H9 (cell line): Measurements from ENCODE around the gene NPTN. TPM values are rescaled to one million over a fixed set of nuclear protein-coding genes. Genes with fewer than 3 reads are reported as not detected.

Experiments
- DNase-seq: peaks from one replicate; pipeline ENCODE4 v3.0.0-alpha.2; 2017
- H2AFZ ChIP-seq: one replicate; pipeline ENCODE4 v1.6.1; 2013; ENCODE audit warnings: mild to moderate bottlenecking, low read length, control low read depth, moderate library complexity
- H2AK5ac ChIP-seq: 2 replicates; pipeline ENCODE4 v1.6.1; 2013; ENCODE audit warnings: low read length, control low read depth, mixed read lengths; ENCODE audit not compliant: insufficient read length
- H2BK120ac ChIP-seq: one replicate; pipeline ENCODE4 v1.6.1; 2013; ENCODE audit warnings: low read depth, mild to moderate bottlenecking, low read length, control low read depth, inconsistent platforms; ENCODE audit not compliant: poor library complexity, severe bottlenecking
- H2BK12ac ChIP-seq: 2 replicates; pipeline ENCODE4 v1.6.1; 2013; ENCODE audit warnings: low read length, control low read depth, mixed read lengths, low read depth; ENCODE audit not compliant: insufficient read length
- H2BK15ac ChIP-seq: 2 replicates; pipeline ENCODE4 v1.6.1; 2013; ENCODE audit warnings: low read depth, low read length, control low read depth
- H2BK20ac ChIP-seq: one replicate; pipeline ENCODE4 v1.6.1; 2013; ENCODE audit warnings: low read depth, mild to moderate bottlenecking, low read length, control low read depth, inconsistent platforms; ENCODE audit not compliant: poor library complexity, severe bottlenecking
- H2BK5ac ChIP-seq: 2 replicates; pipeline ENCODE4 v1.6.1; 2013; ENCODE audit warnings: low read length, control low read depth, mixed read lengths; ENCODE audit not compliant: insufficient read length
- H3K14ac ChIP-seq: 2 replicates; pipeline ENCODE4 v1.6.1; 2013; ENCODE audit warnings: low read length, control low read depth; ENCODE audit not compliant: insufficient read depth
- H3K18ac ChIP-seq: 2 replicates; pipeline ENCODE4 v1.6.1; 2013; ENCODE audit warnings: low read depth, mild to moderate bottlenecking, mixed read lengths, low read length, control low read depth; ENCODE audit not compliant: insufficient read length
- H3K23ac ChIP-seq: 2 replicates; pipeline ENCODE4 v1.6.1; 2013; ENCODE audit warnings: low read length, control low read depth, mixed read lengths, low read depth; ENCODE audit not compliant: insufficient read length
- H3K23me2 ChIP-seq: 2 replicates; pipeline ENCODE4 v1.6.1; 2013; ENCODE audit warnings: low read depth, mild to moderate bottlenecking, mixed read lengths, low read length, control low read depth; ENCODE audit not compliant: insufficient read length, poor library complexity, severe bottlenecking
- H3K27ac ChIP-seq: 2 replicates; pipeline ENCODE4 v1.5.1; 2013; ENCODE audit warnings: low read length, control low read depth, mixed read lengths, low read depth; ENCODE audit not compliant: insufficient read length
- H3K27me3 ChIP-seq: 2 replicates; pipeline ENCODE4 v1.6.1; 2013; ENCODE audit warnings: low read length, control low read depth, inconsistent platforms; ENCODE audit not compliant: insufficient read depth
- H3K4ac ChIP-seq: 2 replicates; pipeline ENCODE4 v1.6.1; 2013; ENCODE audit warnings: low read depth, mild to moderate bottlenecking, control low read depth, inconsistent platforms, low read length, moderate library complexity
- H3K4me1 ChIP-seq: 2 replicates; pipeline ENCODE4 v1.6.1; 2013; ENCODE audit warnings: low read length, control low read depth, inconsistent platforms; ENCODE audit not compliant: insufficient read depth
- H3K4me2 ChIP-seq: 2 replicates; pipeline ENCODE4 v1.6.1; 2013; ENCODE audit warnings: low read length, control low read depth, mixed read lengths; ENCODE audit not compliant: insufficient read length, insufficient read depth
- H3K56ac ChIP-seq: 2 replicates; pipeline ENCODE4 v1.6.1; 2013; ENCODE audit warnings: low read depth, mild to moderate bottlenecking, mixed read lengths, low read length, control low read depth; ENCODE audit not compliant: insufficient read length
- H3K79me1 ChIP-seq: 2 replicates; pipeline ENCODE4 v1.6.1; 2013; ENCODE audit warnings: low read depth, mild to moderate bottlenecking, moderate library complexity, low read length, control low read depth, inconsistent platforms; ENCODE audit not compliant: insufficient read depth, poor library complexity, severe bottlenecking
- H3K79me2 ChIP-seq: 2 replicates; pipeline ENCODE4 v1.6.1; 2013; ENCODE audit warnings: low read length, control low read depth, inconsistent platforms; ENCODE audit not compliant: insufficient read depth
- H3K9ac ChIP-seq: 2 replicates; pipeline ENCODE4 v1.6.1; 2013; ENCODE audit warnings: low read length, control low read depth, mixed read lengths; ENCODE audit not compliant: insufficient read length; ENCODE audit errors: extremely low read depth
- H3K9me3 ChIP-seq: one replicate; pipeline ENCODE4 v1.6.1; 2013; ENCODE audit warnings: low read depth, low read length, inconsistent platforms; ENCODE audit not compliant: control insufficient read depth
- H3T11ph ChIP-seq: one replicate; pipeline ENCODE4 v1.6.1; 2013; ENCODE audit warnings: mild to moderate bottlenecking, low read length, control low read depth, inconsistent platforms
- H4K20me1 ChIP-seq: one replicate; pipeline ENCODE4 v1.6.1; 2013; ENCODE audit not compliant: control insufficient read depth, insufficient read length, insufficient read depth
- H4K5ac ChIP-seq: 2 replicates; pipeline ENCODE4 v1.6.1; 2013; ENCODE audit warnings: low read depth, mild to moderate bottlenecking, mixed read lengths, low read length, control low read depth; ENCODE audit not compliant: insufficient read length
- H4K8ac ChIP-seq: replicated peaks from 2 replicates; pipeline ENCODE4 v1.6.1; 2013; ENCODE audit warnings: low read length, control low read depth, mixed read lengths, low read depth; ENCODE audit not compliant: insufficient read length
- H4K91ac ChIP-seq: 2 replicates; pipeline ENCODE4 v1.6.1; 2013; ENCODE audit warnings: low read depth, mild to moderate bottlenecking, moderate library complexity, mixed read lengths, low read length, control low read depth; ENCODE audit not compliant: insufficient read length
- H3K27ac Mint-ChIP-seq, 3 experiments: 2 replicates in 2 of 3; 3 replicates in 1 of 3; pipeline ENCODE4 v1.8.0; 2020 to 2021; ENCODE audit warnings: mixed read lengths in 3 of 3, mild to moderate bottlenecking in 1 of 3, moderate library complexity in 1 of 3
- H3K27me3 Mint-ChIP-seq: 2 replicates; pipeline ENCODE4 v1.8.0; 2021; ENCODE audit warnings: low read depth, mild to moderate bottlenecking, moderate library complexity, mixed read lengths
- H3K36me3 Mint-ChIP-seq, 3 experiments: 2 replicates in 2 of 3; 3 replicates in 1 of 3; pipeline ENCODE4 v1.8.0; 2020 to 2021; ENCODE audit warnings: low read depth in 3 of 3, mixed read lengths in 3 of 3; ENCODE audit not compliant: insufficient read depth in 1 of 3
- H3K4me1 Mint-ChIP-seq, 2 experiments: 2 replicates each; pipeline ENCODE4 v1.8.0; 2020; ENCODE audit warnings: mixed read lengths in 2 of 2
- H3K4me3 Mint-ChIP-seq, 2 experiments: 2 replicates in 1 of 2; 3 replicates in 1 of 2; pipeline ENCODE4 v1.8.0; 2020 to 2021; ENCODE audit warnings: mild to moderate bottlenecking in 2 of 2, mixed read lengths in 2 of 2, moderate library complexity in 1 of 2
- H3K9me3 Mint-ChIP-seq, 2 experiments: 2 replicates in 1 of 2; 3 replicates in 1 of 2; pipeline ENCODE4 v1.8.0; 2020; ENCODE audit warnings: mild to moderate bottlenecking in 2 of 2, mixed read lengths in 2 of 2, moderate library complexity in 1 of 2
- WGBS: extraction: QIAGEN DNeasy Blood & Tissue Kit; methylation state at CpG from one replicate; pipeline ENCODE4 v1.1.7; 2013; ENCODE audit warnings: missing lambda C conversion rate, low lambda C conversion rate, mixed read lengths; ENCODE audit not compliant: insufficient read length; ENCODE audit errors: extremely low coverage; 5-methylcytosine and 5-hydroxymethylcytosine counted together
- total RNA-seq: library from RNA; stranded (reverse); gene quantifications from 2 replicates; pipeline ENCODE4 v1.2.1, GENCODE V29; 2021
- TF ChIP-seq, protein P1 (sequence below): fragments of 200-600 bp; sonication (generic); conservative IDR thresholded peaks from 3 replicates; pipeline ENCODE4 v1.8.0; 2021; ENCODE audit warnings: antibody characterized with exemption, mild to moderate bottlenecking

Gene NPTN
- total RNA-seq, 1 experiment from 2014 or later: 89.1 TPM

DNA sequence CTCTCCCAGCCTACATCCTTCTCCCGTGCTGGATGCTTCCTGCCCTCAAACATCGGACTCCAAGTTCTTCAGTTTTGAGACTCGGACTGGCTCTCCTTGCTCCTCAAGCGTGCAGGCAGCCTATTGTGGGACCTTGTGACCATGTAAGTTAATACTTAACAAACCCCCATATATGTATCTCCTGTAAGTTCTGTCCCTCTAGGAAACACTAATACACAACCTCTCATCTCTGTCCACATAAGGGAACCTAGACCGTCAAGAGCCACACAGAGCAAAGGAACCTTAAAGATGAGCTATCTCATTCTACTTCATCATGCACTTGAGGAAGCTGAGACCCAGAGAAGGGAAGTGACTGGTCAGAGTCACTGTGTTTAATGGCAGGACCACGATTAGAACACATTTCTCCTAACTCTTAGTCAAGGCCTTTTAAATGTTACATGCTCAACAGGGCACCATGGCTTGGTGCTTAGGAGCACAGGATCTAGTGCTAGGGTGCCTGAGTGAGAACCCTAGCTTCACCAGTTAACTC lies 50.3 kb downstream of the NPTN start:
- DNase-seq: no peak
- H3K27ac ChIP-seq: no peak overlapping the region
- H3K18ac ChIP-seq: no peak overlapping the region
- no peaks in the 10 kb centered on the region for H3K27me3 Mint-ChIP-seq
- H3K79me2 ChIP-seq: no peaks in the 10 kb centered on the region
- no peak overlapping the region for H3K4ac ChIP-seq
- H4K5ac ChIP-seq: no peak overlapping the region
- H3K4me1 Mint-ChIP-seq: peaks cover 5 to 6% of the 10 kb centered on the region in 2 experiments
- H2BK120ac ChIP-seq: no peak overlapping the region
- H2BK20ac ChIP-seq: no peak overlapping the region
- H3T11ph ChIP-seq: no peak overlapping the region
- no peaks in the 10 kb centered on the region for H4K20me1 ChIP-seq
- WGBS: no CpG with 5 or more reads among the region's 6 CpGs
- no peak overlapping the region for H2BK5ac ChIP-seq
- no peak overlapping the region for H4K8ac ChIP-seq
- 0 out of 7 replicates have a peak overlapping the region, but pooled peaks of 1 of the 3 experiments have one; percentile 70 for H3K27ac Mint-ChIP-seq
- H3K4me2 ChIP-seq: no peak overlapping the region
- H3K27me3 ChIP-seq: no peaks in the 10 kb centered on the region
- H2BK12ac ChIP-seq: no peak overlapping the region
- no peaks in the 10 kb centered on the region for H3K9me3 Mint-ChIP-seq
- H3K36me3 Mint-ChIP-seq: peaks cover 15 to 67% (median 47%) of the 10 kb centered on the region in 3 experiments; a peak in 6 of 7 replicates
- H2AK5ac ChIP-seq: no peak overlapping the region
- H3K9ac ChIP-seq: no peak overlapping the region
- H3K23ac ChIP-seq: no peak overlapping the region
- H3K56ac ChIP-seq: no peak overlapping the region
- H2BK15ac ChIP-seq: no peak overlapping the region
- no peak overlapping the region for H3K4me3 Mint-ChIP-seq
- H3K9me3 ChIP-seq: no peaks in the 10 kb centered on the region
- H4K91ac ChIP-seq: no peak overlapping the region
- H3K79me1 ChIP-seq: no peaks in the 10 kb centered on the region
- no peak overlapping the region for H3K14ac ChIP-seq
- H3K4me1 ChIP-seq: no peaks in the 10 kb centered on the region
- no peak overlapping the region for H2AFZ ChIP-seq
- TF ChIP-seq, protein P1, sequence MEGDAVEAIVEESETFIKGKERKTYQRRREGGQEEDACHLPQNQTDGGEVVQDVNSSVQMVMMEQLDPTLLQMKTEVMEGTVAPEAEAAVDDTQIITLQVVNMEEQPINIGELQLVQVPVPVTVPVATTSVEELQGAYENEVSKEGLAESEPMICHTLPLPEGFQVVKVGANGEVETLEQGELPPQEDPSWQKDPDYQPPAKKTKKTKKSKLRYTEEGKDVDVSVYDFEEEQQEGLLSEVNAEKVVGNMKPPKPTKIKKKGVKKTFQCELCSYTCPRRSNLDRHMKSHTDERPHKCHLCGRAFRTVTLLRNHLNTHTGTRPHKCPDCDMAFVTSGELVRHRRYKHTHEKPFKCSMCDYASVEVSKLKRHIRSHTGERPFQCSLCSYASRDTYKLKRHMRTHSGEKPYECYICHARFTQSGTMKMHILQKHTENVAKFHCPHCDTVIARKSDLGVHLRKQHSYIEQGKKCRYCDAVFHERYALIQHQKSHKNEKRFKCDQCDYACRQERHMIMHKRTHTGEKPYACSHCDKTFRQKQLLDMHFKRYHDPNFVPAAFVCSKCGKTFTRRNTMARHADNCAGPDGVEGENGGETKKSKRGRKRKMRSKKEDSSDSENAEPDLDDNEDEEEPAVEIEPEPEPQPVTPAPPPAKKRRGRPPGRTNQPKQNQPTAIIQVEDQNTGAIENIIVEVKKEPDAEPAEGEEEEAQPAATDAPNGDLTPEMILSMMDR: no peak
- H3K23me2 ChIP-seq: no peaks in the 10 kb centered on the region
